ENCODE data around the gene MAP2K6. TPM values are rescaled to one million over a fixed set of nuclear protein-coding genes. Genes with fewer than 3 reads are reported as not detected.

The MAP2K6 gene
- total and polyA plus RNA-seq, 10 of the 15 experiments (the other 5 are each of a cell fraction or from before 2014, with no cell fraction given), result 15.6 to 70.3 (median 22.9) TPM

DNA sequence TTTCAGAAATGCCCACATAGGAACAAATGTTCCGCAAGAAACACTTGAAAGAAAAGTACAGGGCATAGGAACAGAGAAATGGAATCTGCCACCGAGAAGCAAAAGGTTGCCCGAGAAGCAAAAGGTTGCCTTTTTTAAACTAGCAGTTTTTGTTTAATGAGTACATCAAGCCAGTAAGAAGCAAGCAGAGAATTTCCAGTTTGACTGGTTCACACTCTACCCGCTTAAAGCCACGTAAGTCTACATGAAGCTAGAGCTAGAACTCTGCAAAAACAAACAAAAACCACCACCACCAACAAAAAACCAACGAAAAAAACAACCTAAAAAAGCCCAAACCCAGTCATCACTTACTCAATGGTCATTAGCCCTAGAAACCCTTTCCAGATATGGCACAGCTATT is 144.3 kb downstream of the MAP2K6 start:
- no peaks in the 10 kb centered on the region for H4K20me1 ChIP-seq (ENCODE audit: control insufficient read depth, insufficient read depth)
- intact Hi-C loops (cut with micrococcal nuclease; ENCODE audit: unreplicated experiment), result no loop called here
- RAD21 ChIA-PET (ENCODE audit: unreplicated experiment), result no interaction called here
- POLR2A ChIA-PET, result no interaction called here
- CTCF ChIA-PET, result interaction anchor here (0.5 to 2.9 kb wide), 5 partner anchors 10 to 50 kb away, joined by 3 to 11 read pairs (median 4); no protein-coding TSS in a partner anchor
- FAIRE-seq (no peak), ATAC-seq (no peak), DNase-seq (ENCODE audit: low read depth, low spot score) (no peak)
- peaks cover 1% of the 10 kb centered on the region; the same call in 1 of the 2 replicates for H3K4me1 ChIP-seq (ENCODE audit: control insufficient read depth, insufficient read depth, low read length)
- no peak for TF ChIP-seq CREB1 (IDR thresholded peaks at IDR 0.05; ENCODE audit: low read depth)
- no peak for TF ChIP-seq PAX5 (IDR thresholded peaks at IDR 0.05; ENCODE audit: borderline replicate concordance, low read depth, low read length)
- TF ChIP-seq NFIC (IDR thresholded peaks at IDR 0.05; ENCODE audit: low read depth, low read length), result no peak
- TF ChIP-seq SIN3A (IDR thresholded peaks at IDR 0.05; ENCODE audit: low read depth, low read length), result no peak
- TF ChIP-seq, protein P1, sequence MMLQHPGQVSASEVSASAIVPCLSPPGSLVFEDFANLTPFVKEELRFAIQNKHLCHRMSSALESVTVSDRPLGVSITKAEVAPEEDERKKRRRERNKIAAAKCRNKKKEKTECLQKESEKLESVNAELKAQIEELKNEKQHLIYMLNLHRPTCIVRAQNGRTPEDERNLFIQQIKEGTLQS (IDR thresholded peaks at IDR 0.05; ENCODE audit: borderline replicate concordance, extremely low read depth, low read depth, low read length), result no peak
- no peak for TF ChIP-seq TCF3 (IDR thresholded peaks at IDR 0.05; ENCODE audit: borderline replicate concordance, insufficient read depth, low read depth, low read length)
- no peak for TF ChIP-seq ZNF207 (IDR thresholded peaks at IDR 0.05; ENCODE audit: borderline replicate concordance)
- no peak for TF ChIP-seq IKZF1 (conservative IDR thresholded peaks at IDR 0.05)
- in situ Hi-C loops (cut with MboI), result no loop called here
- no peak overlapping the region for H2AFZ ChIP-seq (ENCODE audit: control insufficient read depth, low read depth, low read length)
- H3K36me3 ChIP-seq (ENCODE audit: control insufficient read depth in 2 of 2, insufficient read depth in 2 of 2, low read length in 1 of 2), result no peaks in the 10 kb centered on the region
- H3K9ac ChIP-seq (ENCODE audit: control insufficient read depth, insufficient read depth, low read length), result no peak overlapping the region
- H3K9me3 ChIP-seq (replicated peaks; ENCODE audit: control insufficient read depth, insufficient read depth, low read length), result peaks cover 1% of the 10 kb centered on the region; the same call in 1 of the 3 replicates
- 65% methylated on average over 6 of the region's 6 CpGs for WGBS (ENCODE audit: insufficient coverage, insufficient replicate concordance, low lambda C conversion rate, missing lambda C conversion rate)
- H3K27me3 ChIP-seq (replicated peaks in 1 of 2; ENCODE audit: control insufficient read depth in 2 of 2, insufficient read depth in 2 of 2, low read length in 1 of 2), result no peaks in the 10 kb centered on the region
- H3K4me2 ChIP-seq (ENCODE audit: control insufficient read depth, insufficient read depth), result no peak overlapping the region
- no TSS peak for BruUV-seq (replicated peaks)
- no peak overlapping the region for H3K4me3 ChIP-seq
- SMC1A ChIA-PET (ENCODE audit: uncharacterized antibody, unreplicated experiment), result no interaction called here
- no peak overlapping the region for H3K27ac ChIP-seq (ENCODE audit: control insufficient read depth, insufficient read depth)
- H3K79me2 ChIP-seq (ENCODE audit: control insufficient read depth, insufficient read depth, low read length), result no peaks in the 10 kb centered on the region
